ENCODE results near the gene IRF3. TPM values are rescaled to one million over a fixed set of nuclear protein-coding genes. Genes with fewer than 3 reads are reported as not detected.

The IRF3 gene
- total and polyA plus RNA-seq, 8 donors: 60.2 to 93.6 (median 72.5) TPM

DNA sequence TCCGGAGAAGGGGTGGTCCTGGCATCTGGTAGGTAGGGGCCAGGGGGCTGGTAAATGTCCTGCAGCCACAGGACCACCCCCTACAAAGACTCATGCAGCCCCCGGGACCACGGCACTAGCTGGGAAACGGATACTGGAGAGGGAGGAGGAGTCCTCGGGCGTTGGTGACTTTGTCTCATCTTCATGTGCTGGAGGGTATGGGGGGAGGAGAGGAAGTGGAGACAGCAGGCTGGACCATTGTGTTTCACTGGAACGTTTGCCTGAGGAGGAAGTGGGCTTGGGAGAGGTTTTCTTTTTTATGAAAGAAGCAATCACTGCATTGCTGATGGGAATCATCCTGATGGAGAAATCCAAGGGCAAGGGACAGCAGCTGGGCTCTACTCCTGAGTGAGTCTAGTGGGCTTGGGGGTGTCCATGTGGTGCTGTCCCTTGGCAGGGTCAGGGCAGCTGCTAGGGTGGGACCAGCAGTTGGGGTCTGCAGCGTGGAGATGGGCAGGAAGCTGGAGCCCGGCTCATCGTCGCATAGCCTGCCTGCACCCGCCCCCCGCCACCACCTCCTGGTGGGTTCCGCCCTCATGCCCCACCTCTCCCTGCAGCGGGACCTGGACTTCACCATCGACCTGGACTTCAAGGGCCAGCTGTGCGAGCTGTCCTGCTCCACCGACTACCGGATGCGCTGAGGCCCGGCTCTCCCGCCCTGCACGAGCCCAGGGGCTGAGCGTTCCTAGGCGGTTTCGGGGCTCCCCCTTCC is 22.1 kb upstream of the IRF3 start:
- TF ChIP-seq, protein P1, sequence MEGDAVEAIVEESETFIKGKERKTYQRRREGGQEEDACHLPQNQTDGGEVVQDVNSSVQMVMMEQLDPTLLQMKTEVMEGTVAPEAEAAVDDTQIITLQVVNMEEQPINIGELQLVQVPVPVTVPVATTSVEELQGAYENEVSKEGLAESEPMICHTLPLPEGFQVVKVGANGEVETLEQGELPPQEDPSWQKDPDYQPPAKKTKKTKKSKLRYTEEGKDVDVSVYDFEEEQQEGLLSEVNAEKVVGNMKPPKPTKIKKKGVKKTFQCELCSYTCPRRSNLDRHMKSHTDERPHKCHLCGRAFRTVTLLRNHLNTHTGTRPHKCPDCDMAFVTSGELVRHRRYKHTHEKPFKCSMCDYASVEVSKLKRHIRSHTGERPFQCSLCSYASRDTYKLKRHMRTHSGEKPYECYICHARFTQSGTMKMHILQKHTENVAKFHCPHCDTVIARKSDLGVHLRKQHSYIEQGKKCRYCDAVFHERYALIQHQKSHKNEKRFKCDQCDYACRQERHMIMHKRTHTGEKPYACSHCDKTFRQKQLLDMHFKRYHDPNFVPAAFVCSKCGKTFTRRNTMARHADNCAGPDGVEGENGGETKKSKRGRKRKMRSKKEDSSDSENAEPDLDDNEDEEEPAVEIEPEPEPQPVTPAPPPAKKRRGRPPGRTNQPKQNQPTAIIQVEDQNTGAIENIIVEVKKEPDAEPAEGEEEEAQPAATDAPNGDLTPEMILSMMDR (IDR thresholded peaks at IDR 0.05): no peak
- H3K27ac ChIP-seq: peak overlapping the region; percentile 59 to 62
- H3K4me3 ChIP-seq: peak overlapping the region in 1 of 2 donors; percentile 39
- peaks cover 13 to 35% of the 10 kb centered on the region in 2 donors for H3K4me1 ChIP-seq
- peaks cover 0 to 57% of the 10 kb centered on the region in 2 donors for H3K36me3 ChIP-seq
- intact Hi-C loops (cut with DNase I): no loop called here
- H3K27me3 ChIP-seq: peaks cover 4 to 40% of the 10 kb centered on the region in 2 donors
- DNase-seq (no peak), ATAC-seq (no peak)
- H3K9me3 ChIP-seq: no peaks in the 10 kb centered on the region

DNA sequence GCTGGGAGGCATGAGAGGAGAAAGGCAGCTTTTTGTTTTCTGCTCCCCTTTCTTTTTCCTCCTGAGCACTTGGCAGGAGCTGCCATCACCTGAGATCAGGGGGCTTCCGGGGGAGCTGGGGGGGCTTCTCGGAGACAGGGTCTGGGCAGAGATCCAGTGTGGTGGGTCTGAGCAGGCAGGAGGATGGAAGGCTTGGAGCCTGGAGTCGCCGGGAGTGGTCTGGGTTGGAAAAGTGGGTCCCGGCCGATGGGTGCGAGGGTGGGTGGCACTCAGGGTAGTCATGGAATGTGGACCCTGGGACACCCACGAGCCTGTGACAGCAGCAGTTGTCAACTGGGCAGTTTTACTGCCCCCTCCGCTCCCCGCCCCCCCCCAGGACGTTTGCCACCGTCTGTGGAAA is 21.5 kb upstream of the IRF3 start:
- peaks cover 13 to 35% of the 10 kb centered on the region in 2 donors for H3K4me1 ChIP-seq
- peak overlapping the region in 1 of 2 donors; percentile 18 for H3K4me3 ChIP-seq
- DNase-seq (no peak), ATAC-seq (no peak)
- no peaks in the 10 kb centered on the region for H3K9me3 ChIP-seq
- peak overlapping the region; percentile 33 to 62 for H3K27ac ChIP-seq
- peaks cover 4 to 34% of the 10 kb centered on the region in 2 donors for H3K27me3 ChIP-seq
- TF ChIP-seq, protein P1 (IDR thresholded peaks at IDR 0.05): no peak
- intact Hi-C loops (cut with DNase I): no loop called here
- peaks cover 0 to 63% of the 10 kb centered on the region in 2 donors for H3K36me3 ChIP-seq

DNA sequence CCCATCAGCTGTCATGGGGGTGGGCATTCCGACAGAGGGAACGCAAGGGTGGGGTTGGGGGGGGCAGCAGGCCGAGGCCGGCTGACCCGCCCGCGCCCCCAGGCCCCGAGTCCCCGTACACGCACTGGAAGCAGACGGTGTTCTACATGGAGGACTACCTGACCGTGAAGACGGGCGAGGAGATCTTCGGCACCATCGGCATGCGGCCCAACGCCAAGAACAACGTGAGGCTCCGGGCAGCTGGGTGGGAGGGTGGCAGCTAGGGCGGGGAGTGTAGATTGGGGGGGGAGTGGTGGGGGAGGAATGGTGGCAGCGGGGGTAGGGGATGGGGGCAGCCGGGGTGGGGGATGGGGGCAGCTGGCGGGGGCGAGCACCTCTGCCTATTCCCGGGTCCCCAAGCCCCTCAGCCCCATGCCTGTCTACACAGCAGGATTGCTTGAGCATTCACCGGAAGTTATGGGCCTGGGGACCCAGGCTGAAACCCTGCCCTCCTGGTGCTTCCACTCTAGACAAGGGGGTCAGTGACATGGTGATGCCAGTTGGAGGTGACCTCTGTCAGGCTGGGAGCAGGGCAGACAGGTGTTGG is 20.9 kb upstream of the IRF3 start:
- peaks cover 13 to 34% of the 10 kb centered on the region in 2 donors for H3K4me1 ChIP-seq
- intact Hi-C loops (cut with DNase I): no loop called here
- H3K27me3 ChIP-seq: peaks cover 4 to 29% of the 10 kb centered on the region in 2 donors
- no peak for DNase-seq
- no peaks in the 10 kb centered on the region for H3K9me3 ChIP-seq
- H3K36me3 ChIP-seq: peaks cover 0 to 69% of the 10 kb centered on the region in 2 donors
- TF ChIP-seq, protein P1 (IDR thresholded peaks at IDR 0.05): no peak
- peak overlapping the region; percentile 33 to 62 for H3K27ac ChIP-seq
- H3K4me3 ChIP-seq: peak overlapping the region in 1 of 2 donors; percentile 18
- ATAC-seq: no peak

DNA sequence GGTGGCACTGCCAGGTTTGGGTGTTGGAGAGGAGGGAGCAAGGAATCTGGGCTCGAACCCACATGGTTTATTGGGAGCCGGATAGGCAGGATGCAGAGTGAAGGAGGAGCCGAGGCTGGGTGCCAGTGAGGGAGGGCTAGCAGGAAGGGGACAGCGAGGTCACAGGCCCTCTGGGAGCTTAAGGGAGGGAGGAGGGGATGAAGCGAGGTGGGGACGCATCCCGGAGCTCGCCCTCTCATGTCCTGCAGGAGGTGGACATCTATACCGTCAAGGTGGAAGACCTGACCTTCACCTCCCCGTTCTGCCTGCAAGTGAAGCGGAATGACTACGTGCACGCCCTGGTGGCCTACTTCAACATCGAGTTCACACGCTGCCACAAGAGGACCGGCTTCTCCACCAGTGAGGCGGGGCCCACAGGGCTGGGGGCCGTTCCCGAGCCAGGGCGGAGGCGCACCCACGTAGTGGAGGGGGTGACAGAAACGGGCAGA is 20.2 kb upstream of the IRF3 start:
- peak overlapping the region in 1 of 2 donors; percentile 18 for H3K4me3 ChIP-seq
- TF ChIP-seq, protein P1 (IDR thresholded peaks at IDR 0.05): no peak
- peaks cover 0 to 76% of the 10 kb centered on the region in 2 donors for H3K36me3 ChIP-seq
- H3K27ac ChIP-seq: peak overlapping the region in 1 of 2 donors; percentile 62
- no peaks in the 10 kb centered on the region for H3K9me3 ChIP-seq
- intact Hi-C loops (cut with DNase I): no loop called here
- ATAC-seq (no peak), DNase-seq (no peak)
- H3K27me3 ChIP-seq: peaks cover 1 to 22% of the 10 kb centered on the region in 2 donors
- peaks cover 14 to 30% of the 10 kb centered on the region in 2 donors for H3K4me1 ChIP-seq

DNA sequence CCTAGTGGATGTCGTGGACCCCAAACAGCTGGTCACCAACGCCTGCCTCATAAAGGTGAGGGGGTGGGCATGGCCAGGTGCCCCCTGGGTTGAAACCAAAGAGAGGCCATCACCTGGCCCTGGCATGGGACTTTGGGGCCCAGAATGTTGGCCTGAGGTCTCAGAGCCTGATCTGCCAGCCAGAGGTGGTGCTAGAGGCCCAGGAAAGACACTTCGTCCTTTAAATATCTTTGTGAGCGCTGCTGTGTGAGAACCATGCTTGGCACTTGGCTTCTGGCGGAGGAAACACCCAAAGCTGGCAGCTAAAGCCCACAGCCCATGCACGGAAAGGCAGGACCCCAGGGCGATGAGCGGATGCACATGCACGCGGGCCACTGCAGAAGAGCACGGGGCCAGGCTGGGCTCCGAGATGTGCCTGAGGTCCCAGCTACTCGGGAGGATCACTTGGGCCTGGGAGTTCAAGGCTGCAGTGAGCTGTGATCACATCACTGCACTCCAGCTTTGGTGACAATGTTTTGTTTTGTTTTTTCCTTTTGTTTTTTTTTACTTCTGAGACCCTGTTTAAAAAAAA is 19.4 kb upstream of the IRF3 start:
- TF ChIP-seq, protein P1 (IDR thresholded peaks at IDR 0.05): no peak
- Histone ChIP-seq H3K4me1 (peaks cover 13 to 30% of the 10 kb centered on the region in 2 donors), H3K27ac (no peak overlapping the region), H3K4me3 (no peak overlapping the region), H3K9me3 (no peaks in the 10 kb centered on the region), H3K36me3 (peaks cover 0 to 81% of the 10 kb centered on the region in 2 donors), H3K27me3 (peaks cover 0 to 14% of the 10 kb centered on the region in 2 donors)
- ATAC-seq (no peak), DNase-seq (no peak)
- intact Hi-C loops (cut with DNase I): no loop called here
